HepG2 (cell line): ENCODE measurements around the gene TSPAN17. TPM values are rescaled to one million over a fixed set of nuclear protein-coding genes. Genes with fewer than 3 reads are reported as not detected.

Experiments used
- ATAC-seq: fragments of 200-7000 bp; cut with Tn5 transposase; 3 replicates; pipeline ENCODE4 v1.9.1; 2020; ENCODE audit warnings: mild to moderate bottlenecking, moderate library complexity
- BruUV-seq: library from RNA; stranded (reverse); fragments of 400-500 nt; replicated peaks from 2 replicates; lab custom pipeline; 2021; lab: Mats Ljungman, UMichigan
- CTCF ChIA-PET: fragments of 300-600 bp; formaldehyde crosslinking; extraction: SDS; loops from one replicate; lab custom pipeline; 2021; ENCODE audit warnings: low total read pairs, inconsistent platforms, low intra/inter-chr PET ratio; lab: Yijun Ruan, JAX
- POLR2A ChIA-PET: fragments of 350-600 bp; sonication (Branson Sonifier 250); formaldehyde crosslinking; loops from one replicate; lab custom pipeline; 2020; ENCODE audit warnings: antibody characterized with exemption, inconsistent platforms; lab: Yijun Ruan, JAX
- DNase-seq: peaks from one replicate; pipeline ENCODE4 v3.0.0-alpha.2; 2015; ENCODE audit warnings: low spot score
- FAIRE-seq: peaks from 3 replicates; lab custom pipeline; 2011; peaks lifted over from hg19 to GRCh38; lab: Jason Lieb, UNC
- H2AFZ ChIP-seq: one replicate; pipeline ENCODE4 v1.6.1; 2011; ENCODE audit warnings: low read length, inconsistent platforms
- H3K27ac ChIP-seq: fragments of 300-600 bp; 3 replicates; pipeline ENCODE4 v1.8.0; 2011; ENCODE audit warnings: mixed run types, mild to moderate bottlenecking, mixed read lengths, low read length, inconsistent platforms; ENCODE audit not compliant: insufficient read depth; ENCODE audit errors: extremely low read length
- H3K27me3 ChIP-seq, 2 experiments: fragments of 200-600 bp in 1 of 2; 2 replicates in 1 of 2; 3 replicates in 1 of 2; pipeline versions ENCODE4 v1.6.0 to v1.8.0; 2011; ENCODE audit warnings: low read length in 2 of 2, mild to moderate bottlenecking in 2 of 2, moderate library complexity in 2 of 2, inconsistent platforms in 1 of 2; ENCODE audit not compliant: insufficient read depth in 2 of 2, control insufficient read depth in 1 of 2
- H3K36me3 ChIP-seq, 2 experiments: fragments of 200-600 bp in 1 of 2; replicated peaks in 1 of 2; 2 replicates in 1 of 2; 3 replicates in 1 of 2; pipeline versions ENCODE4 v1.5.1 to v1.8.0; 2011; ENCODE audit warnings: low read length in 2 of 2, inconsistent platforms in 1 of 2; ENCODE audit not compliant: insufficient read depth in 2 of 2, control insufficient read depth in 1 of 2
- H3K4me1 ChIP-seq: 2 replicates; pipeline ENCODE4 v1.5.1; 2012; ENCODE audit warnings: low read length, inconsistent platforms; ENCODE audit not compliant: insufficient read depth
- H3K4me2 ChIP-seq: 2 replicates; pipeline ENCODE4 v1.6.0; 2011; ENCODE audit warnings: low read depth, low read length, inconsistent platforms
- H3K4me3 ChIP-seq, 3 experiments: fragments of 200-600 bp in 1 of 3; sonication (generic), shearing (Covaris generic) in 1 of 3; replicated peaks in 1 of 3; 2 replicates each; pipeline ENCODE4 v1.5.1; 2011 to 2016; ENCODE audit warnings: low read length in 3 of 3, inconsistent platforms in 2 of 3, low read depth in 2 of 3, mild to moderate bottlenecking in 2 of 3, control low read depth in 1 of 3, mixed read lengths in 1 of 3; ENCODE audit not compliant: insufficient read depth in 1 of 3
- H3K79me2 ChIP-seq: one replicate; pipeline ENCODE4 v1.6.1; 2011; ENCODE audit warnings: low read length, inconsistent platforms; ENCODE audit not compliant: insufficient read depth
- H3K9ac ChIP-seq: 2 replicates; pipeline ENCODE4 v1.6.0; 2011; ENCODE audit warnings: mild to moderate bottlenecking, low read depth, low read length, inconsistent platforms; ENCODE audit not compliant: insufficient read depth
- H3K9me3 ChIP-seq: 2 replicates; pipeline ENCODE4 v1.5.1; 2012; ENCODE audit warnings: mild to moderate bottlenecking, low read length
- H4K20me1 ChIP-seq: 2 replicates; pipeline ENCODE4 v1.6.0; 2011; ENCODE audit warnings: inconsistent platforms, mild to moderate bottlenecking, low read length, moderate library complexity; ENCODE audit not compliant: insufficient read depth
- GZF1 ChIP-seq: sonication (generic); formaldehyde crosslinking; IDR thresholded peaks from 2 replicates; pipeline ENCODE4 v1.5.1; 2020; ENCODE audit warnings: mild to moderate bottlenecking, missing genetic modification reagents
- PRPF4 ChIP-seq: fragments of 200-400 bp; formaldehyde crosslinking; IDR thresholded peaks from 2 replicates; pipeline ENCODE4 v1.6.1; 2016; ENCODE audit warnings: low read length, low read depth; ENCODE audit not compliant: poor library complexity, severe bottlenecking
- RORA ChIP-seq: sonication (generic); formaldehyde crosslinking; IDR thresholded peaks from 2 replicates; pipeline ENCODE4 v1.5.0; 2020; ENCODE audit warnings: mild to moderate bottlenecking, missing genetic modification reagents, moderate library complexity
- WGBS: methylation state at CpG from one replicate; pipeline ENCODE4 v1.1.6; 2017; ENCODE audit warnings: low lambda C conversion rate; 5-methylcytosine and 5-hydroxymethylcytosine counted together
- in situ Hi-C: cut with HindIII; loops from 2 replicates; pipeline ENCODE4 v1.10.0; 2017; ENCODE audit warnings: low pct_unique_long_range_greater_than_20kb; ENCODE audit not compliant: extremely low pct_ligation_motif_present
- intact Hi-C: fragments of 100-400 bp; cut with micrococcal nuclease; formaldehyde crosslinking; loops from one replicate; pipeline ENCODE4 v1.10.0; 2022; ENCODE audit not compliant: unreplicated experiment
- polyA plus RNA-seq, 8 experiments: library from polyadenylated mRNA; depleted of rRNA in 3 of 8; stranded (reverse) in 7 of 8; unstranded in 1 of 8; fragments of >200 nt; fragmentation: Illumina TruSeq in 4 of 8; extraction: Trizol in 4 of 8; gene quantifications; 2 replicates each; pipeline versions ENCODE4 v1.2.1 to v1.2.3, GENCODE V29; 2011 to 2016; ENCODE audit warnings: low read depth in 4 of 8, missing spikeins in 1 of 8, mixed read lengths in 1 of 8; ENCODE audit not compliant: insufficient read depth in 1 of 8
- total RNA-seq, 5 experiments: library from RNA; depleted of rRNA; stranded (reverse); fragments of >200 nt; fragmentation: Illumina TruSeq; extraction: Trizol; gene quantifications; 2 replicates each; pipeline ENCODE4 v1.2.3, GENCODE V29; 2016; ENCODE audit warnings: low read depth in 1 of 5
- TF ChIP-seq, protein P1 (sequence below): sonication (generic); formaldehyde crosslinking; IDR thresholded peaks from 2 replicates; pipeline ENCODE4 v1.5.0; 2020; ENCODE audit warnings: mild to moderate bottlenecking, missing genetic modification reagents, borderline replicate concordance

Gene TSPAN17
- total and polyA plus RNA-seq, 2 of the 13 experiments (the other 11 are each of a cell fraction or from before 2014, with no cell fraction given): 11.5 to 15.0 TPM

GRCh38 chr5:176664886-176665285 lies 17.6 kb downstream of the TSPAN17 start (continued):
- TF ChIP-seq, protein P1, sequence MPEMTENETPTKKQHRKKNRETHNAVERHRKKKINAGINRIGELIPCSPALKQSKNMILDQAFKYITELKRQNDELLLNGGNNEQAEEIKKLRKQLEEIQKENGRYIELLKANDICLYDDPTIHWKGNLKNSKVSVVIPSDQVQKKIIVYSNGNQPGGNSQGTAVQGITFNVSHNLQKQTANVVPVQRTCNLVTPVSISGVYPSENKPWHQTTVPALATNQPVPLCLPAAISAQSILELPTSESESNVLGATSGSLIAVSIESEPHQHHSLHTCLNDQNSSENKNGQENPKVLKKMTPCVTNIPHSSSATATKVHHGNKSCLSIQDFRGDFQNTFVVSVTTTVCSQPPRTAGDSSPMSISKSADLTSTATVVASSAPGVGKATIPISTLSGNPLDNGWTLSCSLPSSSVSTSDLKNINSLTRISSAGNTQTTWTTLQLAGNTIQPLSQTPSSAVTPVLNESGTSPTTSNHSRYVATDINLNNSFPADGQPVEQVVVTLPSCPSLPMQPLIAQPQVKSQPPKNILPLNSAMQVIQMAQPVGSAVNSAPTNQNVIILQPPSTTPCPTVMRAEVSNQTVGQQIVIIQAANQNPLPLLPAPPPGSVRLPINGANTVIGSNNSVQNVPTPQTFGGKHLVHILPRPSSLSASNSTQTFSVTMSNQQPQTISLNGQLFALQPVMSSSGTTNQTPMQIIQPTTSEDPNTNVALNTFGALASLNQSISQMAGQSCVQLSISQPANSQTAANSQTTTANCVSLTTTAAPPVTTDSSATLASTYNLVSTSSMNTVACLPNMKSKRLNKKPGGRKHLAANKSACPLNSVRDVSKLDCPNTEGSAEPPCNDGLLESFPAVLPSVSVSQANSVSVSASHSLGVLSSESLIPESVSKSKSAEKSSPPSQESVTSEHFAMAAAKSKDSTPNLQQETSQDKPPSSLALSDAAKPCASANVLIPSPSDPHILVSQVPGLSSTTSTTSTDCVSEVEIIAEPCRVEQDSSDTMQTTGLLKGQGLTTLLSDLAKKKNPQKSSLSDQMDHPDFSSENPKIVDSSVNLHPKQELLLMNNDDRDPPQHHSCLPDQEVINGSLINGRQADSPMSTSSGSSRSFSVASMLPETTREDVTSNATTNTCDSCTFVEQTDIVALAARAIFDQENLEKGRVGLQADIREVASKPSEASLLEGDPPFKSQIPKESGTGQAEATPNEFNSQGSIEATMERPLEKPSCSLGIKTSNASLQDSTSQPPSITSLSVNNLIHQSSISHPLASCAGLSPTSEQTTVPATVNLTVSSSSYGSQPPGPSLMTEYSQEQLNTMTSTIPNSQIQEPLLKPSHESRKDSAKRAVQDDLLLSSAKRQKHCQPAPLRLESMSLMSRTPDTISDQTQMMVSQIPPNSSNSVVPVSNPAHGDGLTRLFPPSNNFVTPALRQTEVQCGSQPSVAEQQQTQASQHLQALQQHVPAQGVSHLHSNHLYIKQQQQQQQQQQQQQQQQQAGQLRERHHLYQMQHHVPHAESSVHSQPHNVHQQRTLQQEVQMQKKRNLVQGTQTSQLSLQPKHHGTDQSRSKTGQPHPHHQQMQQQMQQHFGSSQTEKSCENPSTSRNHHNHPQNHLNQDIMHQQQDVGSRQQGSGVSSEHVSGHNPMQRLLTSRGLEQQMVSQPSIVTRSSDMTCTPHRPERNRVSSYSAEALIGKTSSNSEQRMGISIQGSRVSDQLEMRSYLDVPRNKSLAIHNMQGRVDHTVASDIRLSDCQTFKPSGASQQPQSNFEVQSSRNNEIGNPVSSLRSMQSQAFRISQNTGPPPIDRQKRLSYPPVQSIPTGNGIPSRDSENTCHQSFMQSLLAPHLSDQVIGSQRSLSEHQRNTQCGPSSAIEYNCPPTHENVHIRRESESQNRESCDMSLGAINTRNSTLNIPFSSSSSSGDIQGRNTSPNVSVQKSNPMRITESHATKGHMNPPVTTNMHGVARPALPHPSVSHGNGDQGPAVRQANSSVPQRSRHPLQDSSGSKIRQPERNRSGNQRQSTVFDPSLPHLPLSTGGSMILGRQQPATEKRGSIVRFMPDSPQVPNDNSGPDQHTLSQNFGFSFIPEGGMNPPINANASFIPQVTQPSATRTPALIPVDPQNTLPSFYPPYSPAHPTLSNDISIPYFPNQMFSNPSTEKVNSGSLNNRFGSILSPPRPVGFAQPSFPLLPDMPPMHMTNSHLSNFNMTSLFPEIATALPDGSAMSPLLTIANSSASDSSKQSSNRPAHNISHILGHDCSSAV: no peak

- WGBS: 29% methylated on average over 6 of the region's 6 CpGs
- FAIRE-seq: no peak
Observed at GRCh38 chr5:176665517-176665916, 18.2 kb downstream of the TSPAN17 start.

More at GRCh38 chr5:176665517-176665916, 18.2 kb downstream of the TSPAN17 start:
- intact Hi-C loops: no loop called here
- no TSS peak for BruUV-seq
- Histone ChIP-seq H3K9me3 (no peaks in the 10 kb centered on the region), H3K9ac (no peak overlapping the region), H3K4me1 (no peaks in the 10 kb centered on the region), H2AFZ (no peak overlapping the region), H3K27me3 (peaks cover 5 to 15% of the 10 kb centered on the region in 2 experiments; a peak in 4 of 5 replicates), H3K4me3 (no peak overlapping the region), H3K4me2 (no peak overlapping the region), H3K79me2 (no peaks in the 10 kb centered on the region), H3K36me3 (no peaks in the 10 kb centered on the region), H4K20me1 (no peaks in the 10 kb centered on the region), H3K27ac (no peak overlapping the region)
- POLR2A ChIA-PET: no interaction called here
- ATAC-seq (no peak), DNase-seq (no peak)
- TF ChIP-seq GZF1 (CRISPR knock-in tag) (no peak), PRPF4 (no peak), RORA (CRISPR knock-in tag) (no peak)
- in situ Hi-C loops: loop anchor here (10.0 kb wide), 1 partner anchor 289 kb away; no protein-coding TSS in a partner anchor
- CTCF ChIA-PET: no interaction called here
